WI38 (cell line): Measurements from ENCODE around the gene PAX5.

Source experiments
- H3K4me3 ChIP-seq: 2 replicates; pipeline ENCODE4 v1.5.1; 2011; ENCODE audit warnings: low read depth, mild to moderate bottlenecking, control low read depth, low read length
- CTCF ChIP-seq: IDR thresholded peaks from 2 replicates; pipeline ENCODE4 v1.5.1; 2012; ENCODE audit warnings: low read depth, mild to moderate bottlenecking, control low read depth, low read length

Gene PAX5

GRCh38 chr9:36881743-36882441 is 152.2 kb downstream of the PAX5 start:
- H3K4me3 ChIP-seq: no peak overlapping the region
- TF ChIP-seq CTCF: no peak

GRCh38 chr9:36881316-36881715 is 152.8 kb downstream of the PAX5 start:
- no peak for TF ChIP-seq CTCF
- H3K4me3 ChIP-seq: no peak overlapping the region

- TF ChIP-seq CTCF: no peak
- no peak overlapping the region for H3K4me3 ChIP-seq
These were observed 154.0 kb downstream of the PAX5 start for GRCh38 chr9:36880075-36880474.

DNA sequence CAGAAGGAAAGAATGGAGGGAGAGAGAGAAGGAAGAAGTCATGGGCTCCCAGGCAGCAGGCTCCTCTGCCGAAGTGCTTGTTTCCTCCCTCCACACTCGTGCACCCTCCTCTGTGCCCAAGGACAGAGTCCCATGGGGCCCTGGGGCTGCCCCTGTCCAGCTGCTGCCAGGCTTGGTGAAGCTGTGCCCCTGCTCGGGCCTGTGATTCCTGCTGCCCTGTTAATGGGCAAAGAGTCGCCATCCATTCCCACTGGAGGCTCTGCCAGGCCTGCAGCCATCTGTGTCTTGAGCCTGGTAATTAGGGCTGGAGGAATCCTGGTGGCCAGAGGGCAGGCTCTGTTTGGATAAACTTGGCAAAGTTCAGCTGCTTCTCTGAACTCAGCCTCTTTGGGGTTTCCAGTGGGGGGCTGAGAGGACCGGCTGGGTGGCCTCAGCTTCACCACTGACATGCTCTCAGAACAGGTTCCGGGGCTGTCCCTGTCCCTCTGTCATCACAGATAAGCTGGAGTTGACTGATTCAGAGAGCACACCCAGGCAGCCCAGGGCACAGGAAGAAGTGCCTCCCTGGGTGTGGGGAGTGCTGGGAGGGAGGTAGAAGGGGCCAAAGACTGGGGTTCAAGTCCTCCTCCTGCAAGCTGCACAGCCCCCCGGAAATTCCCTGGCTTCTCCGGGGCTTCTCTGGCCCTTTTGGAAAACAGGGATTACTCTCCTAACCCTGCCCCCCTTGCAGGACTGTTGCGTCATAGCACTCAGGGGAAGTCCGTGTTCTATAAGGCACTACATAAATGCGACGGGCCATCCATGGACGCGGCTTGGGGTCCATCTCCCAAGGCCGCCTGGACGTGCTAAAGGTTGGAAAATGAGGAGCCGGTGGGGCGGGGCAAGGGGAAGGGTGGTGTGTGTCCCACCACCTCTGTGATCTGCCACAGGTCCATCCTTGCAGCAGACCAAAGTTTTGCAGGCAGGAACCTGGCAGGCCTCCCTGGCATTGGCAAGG is 154.8 kb downstream of the PAX5 start:
- H3K4me3 ChIP-seq: no peak overlapping the region
- no peak for TF ChIP-seq CTCF

- no peak for TF ChIP-seq CTCF
- no peak overlapping the region for H3K4me3 ChIP-seq
These were observed 156.8 kb downstream of the PAX5 start for GRCh38 chr9:36877239-36877638.

- no peak overlapping the region for H3K4me3 ChIP-seq
- no peak for TF ChIP-seq CTCF
These were observed 158.0 kb downstream of the PAX5 start for GRCh38 chr9:36876056-36876455.

DNA sequence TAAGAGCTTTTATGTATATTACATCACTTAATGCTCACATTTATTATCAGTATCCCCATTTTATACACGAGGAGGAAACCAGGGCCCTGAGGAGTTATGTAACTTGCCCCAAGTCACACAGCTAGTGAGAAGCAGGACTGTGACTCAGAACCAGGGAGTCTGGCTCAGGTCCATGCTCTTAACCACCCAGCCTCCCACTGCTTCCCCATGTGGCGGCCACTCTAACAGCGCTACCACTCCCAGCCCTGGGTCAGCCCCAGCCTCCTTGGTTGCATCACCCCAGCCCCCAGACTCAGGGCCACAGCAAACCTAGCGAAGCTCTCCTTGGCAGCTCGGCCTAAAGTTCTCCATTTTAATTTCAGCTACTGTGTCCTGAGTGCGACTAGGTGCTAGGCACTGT is 159.1 kb downstream of the PAX5 start:
- no peak for TF ChIP-seq CTCF
- H3K4me3 ChIP-seq: no peak overlapping the region
